Measurements from ENCODE around the gene ABLIM1. TPM values are rescaled to one million over a fixed set of nuclear protein-coding genes. Genes with fewer than 3 reads are reported as not detected.

The ABLIM1 gene
- total RNA-seq, 2 donors from 2014 or later, result 58.7 to 154 TPM

DNA sequence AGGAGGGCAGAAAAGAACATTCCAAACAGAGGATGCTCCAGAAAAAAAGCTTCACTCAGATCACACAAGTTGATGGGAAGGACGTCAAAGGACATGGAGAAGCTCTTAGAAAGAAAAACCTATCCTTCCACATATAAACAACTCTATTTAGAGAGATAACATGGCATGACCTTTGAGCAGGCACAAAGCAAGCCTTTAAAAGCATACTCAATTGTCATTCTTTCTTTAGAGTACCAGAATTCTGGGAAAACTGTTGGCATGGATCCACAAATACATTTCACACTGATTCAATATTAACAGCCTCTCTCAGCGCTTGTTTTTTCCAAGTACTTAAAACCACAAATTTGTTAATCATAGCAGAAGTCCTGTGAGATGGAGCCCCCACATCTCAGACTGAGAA lies 7.3 kb upstream of the ABLIM1 start:
- Mint-ChIP-seq H3K36me3 (ENCODE audit: low read depth) (no peaks in the 10 kb centered on the region), H3K27me3 (no peaks in the 10 kb centered on the region), H3K9me3 (no peaks in the 10 kb centered on the region), H3K27ac (no peak overlapping the region), H3K4me3 (no peak overlapping the region), H3K4me1 (no peaks in the 10 kb centered on the region)
- ATAC-seq (replicated peaks), result no peak

- H3K4me1 Mint-ChIP-seq, result no peaks in the 10 kb centered on the region
- no peak for ATAC-seq (replicated peaks)
Measured at GRCh38 chr10:114664127-114664526, 6.1 kb upstream of the ABLIM1 start.

DNA sequence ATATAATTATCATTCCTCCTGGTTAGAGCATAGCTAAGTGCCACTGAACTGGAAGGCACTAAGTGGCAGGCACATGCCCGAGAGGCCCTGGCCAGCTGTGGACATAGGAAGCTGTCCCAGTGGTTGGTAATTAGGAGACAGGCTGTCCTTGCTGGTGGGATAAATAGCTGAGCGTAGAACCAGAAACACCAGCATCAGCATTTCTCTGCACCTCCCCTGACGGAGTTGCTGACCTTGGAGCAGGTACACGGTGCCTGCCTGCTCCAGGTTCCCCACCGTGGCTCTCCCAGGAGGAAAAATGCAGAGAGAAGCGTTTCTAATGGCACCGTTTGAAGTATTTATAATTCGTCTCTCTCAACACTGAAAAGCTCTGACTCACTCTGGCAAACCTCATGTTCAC lies 5.6 kb upstream of the ABLIM1 start:
- no peak for ATAC-seq (replicated peaks)
- no peaks in the 10 kb centered on the region for H3K9me3 Mint-ChIP-seq

More at GRCh38 chr10:114664127-114664526, 6.1 kb upstream of the ABLIM1 start:
- Mint-ChIP-seq H3K4me3 (no peak overlapping the region), H3K27me3 (no peaks in the 10 kb centered on the region), H3K36me3 (ENCODE audit: low read depth) (no peaks in the 10 kb centered on the region), H3K9me3 (no peaks in the 10 kb centered on the region), H3K27ac (no peak overlapping the region)

DNA sequence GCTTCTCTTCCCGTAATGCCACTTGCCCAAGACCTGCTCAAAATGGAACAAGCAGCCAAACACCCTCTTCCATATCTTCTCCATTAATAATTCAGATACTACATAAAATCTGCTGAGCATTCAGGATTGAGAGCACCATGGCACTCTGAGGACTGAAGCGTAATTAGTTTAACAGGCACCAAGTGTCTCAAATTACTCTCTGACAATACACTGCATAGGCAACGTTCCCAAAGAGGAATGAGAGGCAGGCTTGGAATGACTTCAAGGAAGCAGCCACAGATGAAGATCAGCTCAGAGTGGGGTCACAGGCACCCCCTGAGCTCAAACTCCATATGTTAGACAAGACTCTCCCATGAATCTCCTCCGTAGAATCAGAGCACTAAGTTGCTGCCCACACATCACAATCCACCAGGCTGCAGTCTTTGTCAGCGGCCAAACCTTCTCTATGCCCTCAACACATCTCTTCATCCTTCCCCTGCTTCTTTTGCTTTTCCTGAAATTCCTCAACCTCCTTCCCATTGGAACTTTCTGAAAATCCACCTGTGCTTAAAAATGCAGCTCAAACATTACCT lies 4.7 kb upstream of the ABLIM1 start:
- no peak for ATAC-seq (replicated peaks)
- no peaks in the 10 kb centered on the region for H3K9me3 Mint-ChIP-seq
- H3K4me1 Mint-ChIP-seq, result no peaks in the 10 kb centered on the region
- no peaks in the 10 kb centered on the region for H3K27me3 Mint-ChIP-seq
- no peaks in the 10 kb centered on the region for H3K36me3 Mint-ChIP-seq (ENCODE audit: low read depth)
- no peak overlapping the region for H3K4me3 Mint-ChIP-seq
- H3K27ac Mint-ChIP-seq, result no peak overlapping the region

More for the DNA sequence above, 5.6 kb upstream of the ABLIM1 start:
- Mint-ChIP-seq H3K36me3 (ENCODE audit: low read depth) (no peaks in the 10 kb centered on the region), H3K4me1 (no peaks in the 10 kb centered on the region), H3K27ac (no peak overlapping the region), H3K27me3 (no peaks in the 10 kb centered on the region), H3K4me3 (no peak overlapping the region)

DNA sequence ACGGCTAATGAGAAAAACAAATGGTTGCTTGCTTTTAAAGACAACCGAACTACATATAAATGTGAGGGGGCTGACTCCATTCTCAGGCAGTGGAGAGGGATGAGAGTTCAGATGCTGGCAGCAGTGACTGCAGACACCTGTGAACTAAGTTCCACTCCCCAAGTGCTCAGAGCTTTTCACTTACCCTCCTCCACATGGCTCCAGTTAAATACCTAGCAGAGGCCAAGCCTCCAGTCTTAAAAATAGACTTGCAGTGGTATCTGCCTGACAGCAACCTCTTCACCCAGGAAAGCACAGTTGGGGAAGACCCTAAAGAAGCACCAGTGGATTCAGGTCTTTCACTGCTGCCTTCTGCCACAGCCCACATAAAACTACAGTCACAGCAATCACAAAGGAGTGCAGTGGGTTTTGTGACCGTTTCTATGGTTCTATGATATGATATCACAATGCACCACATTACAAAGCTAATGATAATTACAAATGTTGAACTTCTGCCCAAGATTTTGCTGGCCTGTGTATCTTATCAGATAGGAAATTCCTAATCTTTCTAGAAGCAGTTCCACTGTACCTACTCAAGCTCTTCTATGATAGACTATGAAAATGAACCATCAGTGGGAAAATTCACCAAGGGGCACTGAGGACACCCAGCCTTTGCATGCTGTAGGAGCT lies 3.3 kb upstream of the ABLIM1 start:
- Mint-ChIP-seq H3K27ac (no peak overlapping the region), H3K4me3 (no peak overlapping the region)
- ATAC-seq (replicated peaks), result no peak

GRCh38 chr10:114655671-114656070 lies 2.4 kb downstream of the ABLIM1 start:
- Mint-ChIP-seq H3K27ac (no peak overlapping the region), H3K9me3 (no peaks in the 10 kb centered on the region), H3K4me1 (no peaks in the 10 kb centered on the region), H3K4me3 (no peak overlapping the region), H3K36me3 (ENCODE audit: low read depth) (no peaks in the 10 kb centered on the region), H3K27me3 (no peaks in the 10 kb centered on the region)
- ATAC-seq (replicated peaks), result no peak

More for the DNA sequence above, 3.3 kb upstream of the ABLIM1 start:
- H3K9me3 Mint-ChIP-seq, result no peaks in the 10 kb centered on the region
- H3K36me3 Mint-ChIP-seq (ENCODE audit: low read depth), result no peaks in the 10 kb centered on the region
- no peaks in the 10 kb centered on the region for H3K4me1 Mint-ChIP-seq
- no peaks in the 10 kb centered on the region for H3K27me3 Mint-ChIP-seq

- no peaks in the 10 kb centered on the region for H3K9me3 Mint-ChIP-seq
- no peaks in the 10 kb centered on the region for H3K36me3 Mint-ChIP-seq (ENCODE audit: low read depth)
- H3K27ac Mint-ChIP-seq, result no peak overlapping the region
- H3K27me3 Mint-ChIP-seq, result no peaks in the 10 kb centered on the region
- no peaks in the 10 kb centered on the region for H3K4me1 Mint-ChIP-seq
- no peak for ATAC-seq (replicated peaks)
- H3K4me3 Mint-ChIP-seq, result no peak overlapping the region
Measured at GRCh38 chr10:114654822-114655575, 3.1 kb downstream of the ABLIM1 start.

- no peak for ATAC-seq (replicated peaks)
- Mint-ChIP-seq H3K4me1 (no peaks in the 10 kb centered on the region), H3K36me3 (ENCODE audit: low read depth) (no peaks in the 10 kb centered on the region), H3K27ac (no peak overlapping the region), H3K9me3 (no peaks in the 10 kb centered on the region), H3K27me3 (no peaks in the 10 kb centered on the region), H3K4me3 (no peak overlapping the region)
Measured at GRCh38 chr10:114653926-114654325, 4.1 kb downstream of the ABLIM1 start.

DNA sequence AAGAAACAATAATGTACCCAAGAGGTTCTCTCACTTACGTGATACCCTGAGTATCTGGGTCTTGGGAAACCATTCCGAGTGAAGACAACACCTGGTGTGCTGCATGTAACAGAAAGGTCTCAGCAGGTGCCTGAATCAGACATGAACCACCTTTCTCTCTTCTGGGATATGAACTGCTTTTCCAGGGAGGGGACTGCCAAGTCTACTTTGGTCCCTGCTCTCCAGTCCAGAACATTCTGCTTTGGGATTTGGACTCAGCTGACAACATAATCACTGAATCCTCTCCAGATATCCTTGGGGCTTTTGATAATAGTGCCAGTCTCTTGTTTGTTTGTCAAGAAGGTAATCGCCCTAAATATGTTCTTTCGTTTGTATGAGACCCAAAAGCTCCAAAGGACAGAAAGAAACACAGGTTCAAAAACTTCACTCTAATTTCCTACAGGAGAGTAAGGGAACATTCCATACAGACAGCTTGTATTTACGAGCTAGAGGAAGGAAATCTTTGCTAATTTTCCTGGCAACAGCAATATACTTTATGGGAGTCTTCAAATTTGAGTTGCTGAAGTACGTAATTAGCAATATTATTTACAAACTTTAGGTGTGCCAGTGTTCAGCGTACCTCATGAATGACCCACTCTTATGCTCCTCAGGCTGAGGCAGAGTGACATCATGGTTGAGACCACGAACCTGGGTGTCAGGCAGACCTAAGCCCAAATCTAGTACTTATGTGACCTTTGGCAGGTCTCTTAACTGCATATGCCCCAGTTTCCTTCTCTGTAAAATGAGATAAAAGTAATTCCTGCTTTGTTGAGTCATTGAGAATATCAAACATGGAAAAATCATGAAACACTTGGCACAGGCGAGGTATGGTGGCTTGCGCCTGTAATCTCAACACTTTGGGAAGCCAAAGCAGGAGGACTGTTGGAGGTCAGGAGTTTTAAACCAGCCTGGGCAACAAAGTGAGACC lies 5.4 kb downstream of the ABLIM1 start:
- H3K4me1 Mint-ChIP-seq, result no peaks in the 10 kb centered on the region
- H3K36me3 Mint-ChIP-seq (ENCODE audit: low read depth), result no peaks in the 10 kb centered on the region
- H3K4me3 Mint-ChIP-seq, result no peak overlapping the region
- no peaks in the 10 kb centered on the region for H3K9me3 Mint-ChIP-seq
- H3K27ac Mint-ChIP-seq, result no peak overlapping the region
- no peak for ATAC-seq (replicated peaks)
- H3K27me3 Mint-ChIP-seq, result no peaks in the 10 kb centered on the region

GRCh38 chr10:114650831-114651230 lies 7.2 kb downstream of the ABLIM1 start:
- H3K4me1 Mint-ChIP-seq, result no peaks in the 10 kb centered on the region
- ATAC-seq (replicated peaks), result no peak

GRCh38 chr10:114650266-114650665 lies 7.8 kb downstream of the ABLIM1 start:
- no peaks in the 10 kb centered on the region for H3K36me3 Mint-ChIP-seq (ENCODE audit: low read depth)
- H3K27ac Mint-ChIP-seq, result no peak overlapping the region
- ATAC-seq (replicated peaks), result no peak
- H3K27me3 Mint-ChIP-seq, result no peaks in the 10 kb centered on the region
- no peak overlapping the region for H3K4me3 Mint-ChIP-seq
- H3K9me3 Mint-ChIP-seq, result no peaks in the 10 kb centered on the region
- H3K4me1 Mint-ChIP-seq, result no peaks in the 10 kb centered on the region

More at GRCh38 chr10:114650831-114651230, 7.2 kb downstream of the ABLIM1 start:
- Mint-ChIP-seq H3K36me3 (ENCODE audit: low read depth) (no peaks in the 10 kb centered on the region), H3K4me3 (no peak overlapping the region), H3K27ac (no peak overlapping the region), H3K9me3 (no peaks in the 10 kb centered on the region), H3K27me3 (no peaks in the 10 kb centered on the region)

GRCh38 chr10:114649217-114649903 lies 8.7 kb downstream of the ABLIM1 start:
- H3K27me3 Mint-ChIP-seq, result no peaks in the 10 kb centered on the region
- no peaks in the 10 kb centered on the region for H3K36me3 Mint-ChIP-seq (ENCODE audit: low read depth)
- no peak for ATAC-seq (replicated peaks)
- no peak overlapping the region for H3K4me3 Mint-ChIP-seq
- H3K9me3 Mint-ChIP-seq, result no peaks in the 10 kb centered on the region
- H3K4me1 Mint-ChIP-seq, result no peaks in the 10 kb centered on the region
- H3K27ac Mint-ChIP-seq, result no peak overlapping the region

DNA sequence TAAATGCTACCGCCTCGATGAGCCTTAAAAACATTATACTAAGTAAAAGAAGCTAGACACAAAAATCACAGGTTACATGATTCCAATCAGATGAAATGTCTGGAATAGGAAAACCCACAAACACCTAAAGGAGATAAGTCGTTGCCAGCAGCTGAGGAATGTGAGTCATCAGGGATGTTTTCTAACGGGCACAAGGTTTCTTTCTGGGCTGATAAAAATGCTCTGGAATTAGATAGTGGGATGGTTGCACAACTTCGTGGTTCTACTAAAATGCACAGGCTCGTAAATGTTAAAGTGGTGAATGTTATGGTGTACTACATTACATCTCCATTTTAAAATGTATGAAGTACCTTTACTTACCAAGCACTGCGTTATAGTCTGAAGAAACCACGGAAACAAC lies 9.7 kb downstream of the ABLIM1 start:
- Mint-ChIP-seq H3K4me1 (no peaks in the 10 kb centered on the region), H3K27ac (no peak overlapping the region), H3K9me3 (no peaks in the 10 kb centered on the region), H3K27me3 (no peaks in the 10 kb centered on the region), H3K36me3 (ENCODE audit: low read depth) (no peaks in the 10 kb centered on the region), H3K4me3 (no peak overlapping the region)
- no peak for ATAC-seq (replicated peaks)
